ENCODE results near the gene KCNG3. TPM values are rescaled to one million over a fixed set of nuclear protein-coding genes. Genes with fewer than 3 reads are reported as not detected.

KCNG3 gene
- total RNA-seq, 2 donors from 2014 or later = 0.16 to 0.22 TPM

GRCh38 chr2:42503291-42503690 lies 9.5 kb upstream of the KCNG3 start:
- ATAC-seq (replicated peaks in 1 of 2) (no peak), DNase-seq (no peak)
- no peak overlapping the region for H3K27ac Mint-ChIP-seq
- no peak overlapping the region for H3K4me3 Mint-ChIP-seq
- H3K4me1 Mint-ChIP-seq (ENCODE audit: low read depth) = peaks cover 11% of the 10 kb centered on the region
- H3K36me3 Mint-ChIP-seq (ENCODE audit: insufficient read depth in 2 of 2) = no peaks in the 10 kb centered on the region
- H3K9me3 Mint-ChIP-seq = no peaks in the 10 kb centered on the region
- H3K27me3 Mint-ChIP-seq (ENCODE audit: low read depth) = no peaks in the 10 kb centered on the region

GRCh38 chr2:42498497-42498896 lies 4.7 kb upstream of the KCNG3 start:
- DNase-seq (no peak), ATAC-seq (replicated peaks in 1 of 2) (no peak)
- Mint-ChIP-seq H3K4me3 (no peak overlapping the region), H3K9me3 (no peaks in the 10 kb centered on the region), H3K4me1 (ENCODE audit: low read depth) (peaks cover 17% of the 10 kb centered on the region), H3K27ac (no peak overlapping the region), H3K27me3 (ENCODE audit: low read depth) (no peaks in the 10 kb centered on the region), H3K36me3 (ENCODE audit: insufficient read depth in 2 of 2) (peaks cover 0 to 2% of the 10 kb centered on the region in 2 donors)

- no peak overlapping the region for H3K4me3 Mint-ChIP-seq
- no peak overlapping the region for H3K27ac Mint-ChIP-seq
- no peak for ATAC-seq (replicated peaks in 1 of 2)
- peaks cover 9% of the 10 kb centered on the region for H3K27me3 Mint-ChIP-seq (ENCODE audit: low read depth)
- DNase-seq = no peak
- H3K36me3 Mint-ChIP-seq (ENCODE audit: insufficient read depth in 2 of 2) = peaks cover 0 to 2% of the 10 kb centered on the region in 2 donors
- no peaks in the 10 kb centered on the region for H3K9me3 Mint-ChIP-seq
- H3K4me1 Mint-ChIP-seq (ENCODE audit: low read depth) = peaks cover 17% of the 10 kb centered on the region
These were observed 1.8 kb upstream of the KCNG3 start for GRCh38 chr2:42495611-42496010.

GRCh38 chr2:42495234-42495581 lies 1.4 kb upstream of the KCNG3 start:
- Mint-ChIP-seq H3K36me3 (ENCODE audit: insufficient read depth in 2 of 2) (peaks cover 0 to 2% of the 10 kb centered on the region in 2 donors), H3K27ac (no peak overlapping the region), H3K4me3 (peak overlapping the region; percentile 96 to 100), H3K4me1 (ENCODE audit: low read depth) (peaks cover 17% of the 10 kb centered on the region), H3K9me3 (no peaks in the 10 kb centered on the region), H3K27me3 (ENCODE audit: low read depth) (peaks cover 12% of the 10 kb centered on the region)
- DNase-seq = no peak
- no peak for ATAC-seq (replicated peaks in 1 of 2)

- no peaks in the 10 kb centered on the region for H3K9me3 Mint-ChIP-seq
- peak overlapping the region; percentile 96 to 100 for H3K4me3 Mint-ChIP-seq
- H3K27ac Mint-ChIP-seq = peak overlapping the region; percentile 77
- peak; percentile 61 to 68 for ATAC-seq (replicated peaks in 1 of 2)
- peaks cover 0 to 2% of the 10 kb centered on the region in 2 donors for H3K36me3 Mint-ChIP-seq (ENCODE audit: insufficient read depth in 2 of 2)
- H3K4me1 Mint-ChIP-seq (ENCODE audit: low read depth) = peaks cover 17% of the 10 kb centered on the region
- peaks cover 18% of the 10 kb centered on the region for H3K27me3 Mint-ChIP-seq (ENCODE audit: low read depth)
- peak; percentile 76 to 77 for DNase-seq
These were observed 812 bp upstream of the KCNG3 start for GRCh38 chr2:42494355-42495233.

- Mint-ChIP-seq H3K36me3 (ENCODE audit: insufficient read depth in 2 of 2) (peaks cover 0 to 2% of the 10 kb centered on the region in 2 donors), H3K27me3 (ENCODE audit: low read depth) (peaks cover 18% of the 10 kb centered on the region), H3K27ac (no peak overlapping the region), H3K9me3 (no peaks in the 10 kb centered on the region), H3K4me1 (ENCODE audit: low read depth) (peaks cover 17% of the 10 kb centered on the region), H3K4me3 (peak overlapping the region; percentile 65 to 77)
- DNase-seq = peak; percentile 52 to 68
- ATAC-seq (replicated peaks in 1 of 2) = peak; percentile 32 to 50
These were observed 903 bp downstream of the KCNG3 start for GRCh38 chr2:42492691-42493467.

- no peaks in the 10 kb centered on the region for H3K4me1 Mint-ChIP-seq (ENCODE audit: low read depth)
- H3K27ac Mint-ChIP-seq = no peak overlapping the region
- H3K9me3 Mint-ChIP-seq = no peaks in the 10 kb centered on the region
- H3K4me3 Mint-ChIP-seq = no peak overlapping the region
- ATAC-seq (replicated peaks in 1 of 2) (no peak), DNase-seq (no peak)
- H3K36me3 Mint-ChIP-seq (ENCODE audit: insufficient read depth in 2 of 2) = no peaks in the 10 kb centered on the region
- H3K27me3 Mint-ChIP-seq (ENCODE audit: low read depth) = peaks cover 18% of the 10 kb centered on the region
These were observed 5.5 kb downstream of the KCNG3 start for GRCh38 chr2:42488297-42488696.

- H3K4me3 Mint-ChIP-seq = no peak overlapping the region
These were observed 7.5 kb downstream of the KCNG3 start for GRCh38 chr2:42486145-42486906.

GRCh38 chr2:42480402-42480801 lies 13.4 kb downstream of the KCNG3 start:
- Mint-ChIP-seq H3K4me1 (ENCODE audit: low read depth) (no peaks in the 10 kb centered on the region), H3K9me3 (no peaks in the 10 kb centered on the region), H3K36me3 (ENCODE audit: insufficient read depth in 2 of 2) (no peaks in the 10 kb centered on the region), H3K27me3 (ENCODE audit: low read depth) (no peaks in the 10 kb centered on the region), H3K27ac (no peak overlapping the region), H3K4me3 (no peak overlapping the region)
- DNase-seq = no peak
- ATAC-seq (replicated peaks in 1 of 2) = no peak

More at GRCh38 chr2:42486145-42486906, 7.5 kb downstream of the KCNG3 start:
- H3K36me3 Mint-ChIP-seq (ENCODE audit: insufficient read depth in 2 of 2) = no peaks in the 10 kb centered on the region
- no peaks in the 10 kb centered on the region for H3K4me1 Mint-ChIP-seq (ENCODE audit: low read depth)
- no peak for ATAC-seq (replicated peaks in 1 of 2)
- H3K27me3 Mint-ChIP-seq (ENCODE audit: low read depth) = peaks cover 9% of the 10 kb centered on the region
- DNase-seq = no peak
- no peaks in the 10 kb centered on the region for H3K9me3 Mint-ChIP-seq
- H3K27ac Mint-ChIP-seq = no peak overlapping the region

- no peak overlapping the region for H3K27ac Mint-ChIP-seq
- H3K9me3 Mint-ChIP-seq = no peaks in the 10 kb centered on the region
- DNase-seq = no peak
- ATAC-seq (replicated peaks in 1 of 2) = no peak
- no peak overlapping the region for H3K4me3 Mint-ChIP-seq
- H3K36me3 Mint-ChIP-seq (ENCODE audit: insufficient read depth in 2 of 2) = no peaks in the 10 kb centered on the region
- H3K4me1 Mint-ChIP-seq (ENCODE audit: low read depth) = no peaks in the 10 kb centered on the region
- H3K27me3 Mint-ChIP-seq (ENCODE audit: low read depth) = no peaks in the 10 kb centered on the region
These were observed 18.9 kb downstream of the KCNG3 start for GRCh38 chr2:42474765-42475454.

GRCh38 chr2:42470706-42471105 lies 23.1 kb downstream of the KCNG3 start:
- Mint-ChIP-seq H3K27me3 (ENCODE audit: low read depth) (no peaks in the 10 kb centered on the region), H3K4me1 (ENCODE audit: low read depth) (no peaks in the 10 kb centered on the region)

GRCh38 chr2:42464631-42465030 lies 29.2 kb downstream of the KCNG3 start:
- H3K4me1 Mint-ChIP-seq (ENCODE audit: low read depth) = no peaks in the 10 kb centered on the region
- H3K9me3 Mint-ChIP-seq = no peaks in the 10 kb centered on the region
- no peaks in the 10 kb centered on the region for H3K36me3 Mint-ChIP-seq (ENCODE audit: insufficient read depth in 2 of 2)
- peaks cover 1% of the 10 kb centered on the region for H3K27me3 Mint-ChIP-seq (ENCODE audit: low read depth)
- ATAC-seq (replicated peaks in 1 of 2) (no peak), DNase-seq (no peak)
- H3K27ac Mint-ChIP-seq = no peak overlapping the region
- no peak overlapping the region for H3K4me3 Mint-ChIP-seq

More at GRCh38 chr2:42470706-42471105, 23.1 kb downstream of the KCNG3 start:
- Mint-ChIP-seq H3K4me3 (no peak overlapping the region), H3K27ac (no peak overlapping the region), H3K9me3 (no peaks in the 10 kb centered on the region), H3K36me3 (ENCODE audit: insufficient read depth in 2 of 2) (no peaks in the 10 kb centered on the region)
- no peak for ATAC-seq (replicated peaks in 1 of 2)
- DNase-seq = no peak
